NCI-H1105 (cell line): Measurements from ENCODE around the gene ZFYVE9.
"Not testable (repeated sequence)": the region's sequence is repeated elsewhere in the genome, so short reads cannot be mapped to it uniquely, and the experiment has no call there.

Experiments
- DNase-seq: peaks from one replicate; lab custom pipeline; 2025; lab: John Stamatoyannopoulos, UW

The ZFYVE9 gene

GRCh38 chr1:52145137-52145536 lies 3.2 kb downstream of the ZFYVE9 start:
- DNase-seq = no peak

GRCh38 chr1:52150445-52150844 lies 8.6 kb downstream of the ZFYVE9 start:
- DNase-seq = not testable (repeated sequence)

DNA sequence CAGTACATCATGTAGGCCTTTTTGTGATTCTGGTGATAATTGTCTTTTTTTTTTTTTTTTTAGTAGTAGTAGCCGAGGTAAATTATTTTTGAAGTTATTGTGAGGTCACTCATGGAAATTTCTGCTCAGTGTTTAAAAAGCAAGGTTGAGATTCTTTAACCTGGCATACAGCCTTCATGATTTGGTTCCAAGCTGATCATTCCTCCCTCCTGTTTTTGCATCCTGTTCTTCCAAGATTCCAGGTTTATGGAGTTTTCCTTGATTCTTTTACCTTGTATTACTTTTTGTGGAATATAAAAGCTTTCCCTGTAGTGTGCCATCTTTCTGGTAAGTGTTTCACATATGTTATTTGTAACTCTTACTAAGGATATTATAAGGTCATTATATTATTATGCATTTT lies 9.1 kb downstream of the ZFYVE9 start:
- DNase-seq = no peak

DNA sequence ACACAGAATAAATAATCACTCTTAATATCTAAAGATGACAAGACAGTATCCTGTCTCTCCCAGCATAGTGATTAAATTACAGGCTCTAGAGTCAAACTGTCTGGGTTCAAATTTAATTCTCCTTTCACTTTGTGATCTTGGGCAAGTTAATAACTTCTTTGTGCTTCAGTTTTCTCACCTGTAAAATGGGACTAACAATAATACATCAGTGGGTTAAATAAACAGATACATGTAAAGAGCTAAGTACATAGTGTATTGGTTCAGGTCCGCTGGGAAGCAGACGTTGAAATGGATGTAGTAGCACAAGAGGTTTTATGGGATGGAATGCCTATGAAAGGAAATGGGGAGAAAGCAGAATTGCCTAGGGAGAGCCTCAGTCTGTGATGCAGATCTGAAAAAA lies 10.7 kb downstream of the ZFYVE9 start:
- DNase-seq = no peak

DNA sequence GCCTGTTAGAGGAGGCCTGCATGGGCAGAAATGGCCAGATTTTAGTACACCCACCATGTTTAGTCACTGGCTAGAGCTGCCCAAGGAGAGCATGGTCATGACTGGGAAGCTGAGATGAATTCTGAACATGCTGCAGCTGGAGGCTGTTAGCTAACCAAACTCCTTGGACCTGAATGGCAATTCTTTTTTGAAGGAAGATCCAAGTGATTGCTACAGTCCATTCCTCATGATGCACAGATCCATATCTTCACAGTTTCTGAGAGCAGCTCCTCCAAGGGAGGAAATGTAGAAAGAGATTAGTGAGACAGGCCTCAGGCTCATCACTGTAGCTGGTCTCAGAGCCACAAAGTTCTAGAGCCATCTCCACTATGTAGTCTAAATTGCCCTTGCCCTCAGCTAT lies 11.1 kb downstream of the ZFYVE9 start:
- DNase-seq = no peak

- DNase-seq = no peak
Measured at GRCh38 chr1:52153898-52154297, 12.0 kb downstream of the ZFYVE9 start.

GRCh38 chr1:52156460-52156859 lies 14.6 kb downstream of the ZFYVE9 start:
- DNase-seq = no peak

DNA sequence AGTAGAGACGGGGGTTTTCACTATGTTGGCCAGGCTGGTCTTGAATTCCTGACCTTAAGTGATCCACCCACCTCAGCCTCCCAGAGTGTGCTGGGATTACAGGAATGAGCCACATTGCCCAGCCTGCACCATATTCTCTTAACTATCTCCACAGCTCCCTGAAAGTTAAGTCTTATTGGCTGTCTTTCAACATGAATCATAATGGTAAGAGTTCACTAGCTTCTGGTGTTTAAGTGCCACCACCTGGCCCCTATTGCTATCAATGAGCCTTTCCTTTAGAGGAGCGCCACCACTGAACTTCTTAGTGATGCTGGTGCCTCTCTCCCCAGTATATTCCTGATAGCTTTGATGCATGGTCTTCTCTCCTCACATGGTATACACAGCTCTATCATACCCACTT lies 15.7 kb downstream of the ZFYVE9 start:
- no peak for DNase-seq

DNA sequence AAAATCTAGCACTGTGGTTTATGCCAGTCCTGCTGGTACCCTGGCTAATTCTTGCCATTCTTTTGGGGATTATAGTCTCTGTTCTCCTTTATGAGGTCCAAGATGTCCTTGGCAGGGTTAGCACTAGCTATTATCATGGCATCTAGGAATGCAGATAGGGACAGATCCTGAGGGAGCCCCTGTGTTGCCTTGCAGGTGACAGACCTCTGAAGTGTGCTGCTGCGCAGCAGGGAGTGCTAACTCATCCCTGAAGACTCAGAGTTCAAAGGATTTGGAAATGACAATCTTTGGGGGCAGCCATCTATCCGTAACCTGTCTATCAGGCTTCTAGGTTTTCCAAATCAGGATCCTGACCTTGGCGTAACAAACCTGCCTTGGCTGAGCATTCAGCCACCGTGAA lies 16.3 kb downstream of the ZFYVE9 start:
- no peak for DNase-seq

DNA sequence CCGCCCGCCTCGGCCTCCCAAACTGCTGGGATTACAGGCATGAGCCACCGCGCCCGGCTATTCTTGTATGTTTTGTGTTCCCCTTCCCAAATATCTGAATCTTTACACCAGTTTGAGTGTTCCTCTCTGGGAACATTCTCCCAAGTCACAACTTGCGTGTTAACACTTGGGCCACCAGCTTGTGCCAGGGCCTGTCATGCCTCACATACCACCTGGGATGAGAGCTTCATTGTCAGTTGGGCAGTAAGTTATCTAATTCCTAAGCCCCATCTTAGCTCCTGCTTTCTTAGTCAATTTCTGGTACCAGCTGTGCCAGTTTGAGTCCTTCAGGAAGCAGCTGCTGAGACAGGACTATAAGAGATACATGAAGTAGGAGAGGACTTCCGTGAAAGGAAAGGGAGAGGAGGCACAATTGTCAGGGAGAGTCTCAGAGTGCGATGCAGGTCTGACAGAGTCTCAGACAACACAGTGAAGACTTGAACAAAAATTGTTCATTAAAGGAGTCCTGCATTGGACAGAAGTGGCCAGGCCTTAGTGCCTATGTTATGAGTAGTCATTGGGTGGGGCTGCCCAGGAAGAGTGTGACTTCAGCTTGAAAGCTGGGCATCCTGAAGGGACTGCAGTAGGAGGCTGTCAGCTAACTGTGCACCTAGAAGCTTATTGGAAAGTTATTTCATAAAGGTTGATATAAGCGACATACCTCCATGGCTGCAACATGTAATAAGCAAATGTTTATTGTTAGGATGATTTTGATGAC lies 17.3 kb downstream of the ZFYVE9 start:
- no peak for DNase-seq

- no peak for DNase-seq
Measured at GRCh38 chr1:52162947-52163346, 21.1 kb downstream of the ZFYVE9 start.

GRCh38 chr1:52164604-52165003 lies 22.7 kb downstream of the ZFYVE9 start:
- no peak for DNase-seq

- DNase-seq = no peak
Measured at GRCh38 chr1:52166996-52167753, 25.3 kb downstream of the ZFYVE9 start.

- no peak for DNase-seq
Measured at GRCh38 chr1:52168373-52169080, 26.6 kb downstream of the ZFYVE9 start.

DNA sequence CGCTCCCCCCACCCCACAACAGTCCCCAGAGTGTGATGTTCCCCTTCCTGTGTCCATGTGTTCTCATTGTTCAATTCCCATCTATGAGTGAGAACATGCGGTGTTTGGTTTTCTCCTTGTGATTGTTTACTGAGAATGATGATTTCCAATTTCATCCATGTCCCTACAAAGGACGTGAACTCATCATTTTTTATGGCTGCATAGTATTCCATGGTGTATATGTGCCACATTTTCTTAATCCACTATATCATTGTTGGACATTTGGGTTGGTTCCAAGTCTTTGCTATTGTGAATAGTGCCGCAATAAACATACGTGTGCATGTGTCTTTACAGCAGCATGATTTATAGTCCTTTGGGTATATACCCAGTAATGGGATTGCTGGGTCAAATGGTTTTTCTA lies 29.3 kb downstream of the ZFYVE9 start:
- not testable (repeated sequence) for DNase-seq

DNA sequence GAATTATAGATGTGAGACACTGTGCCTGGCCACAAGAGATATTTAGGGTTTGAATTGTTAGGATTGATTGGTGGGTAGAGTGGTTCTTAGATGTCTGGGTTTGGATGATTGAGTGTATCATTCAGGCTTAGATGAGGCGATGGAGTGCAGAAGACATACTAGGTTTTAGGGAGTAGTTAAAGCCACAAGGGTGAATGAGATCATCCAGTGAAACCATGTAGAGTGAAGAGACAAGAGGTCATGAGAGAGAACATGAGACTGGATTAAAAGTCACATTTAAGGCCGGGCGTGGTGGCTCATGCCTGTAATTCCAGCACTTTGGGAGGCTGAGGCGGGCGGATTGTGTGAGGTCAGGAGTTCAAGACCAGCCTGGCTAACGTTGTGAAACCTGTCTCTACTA lies 37.2 kb downstream of the ZFYVE9 start:
- no peak for DNase-seq

DNA sequence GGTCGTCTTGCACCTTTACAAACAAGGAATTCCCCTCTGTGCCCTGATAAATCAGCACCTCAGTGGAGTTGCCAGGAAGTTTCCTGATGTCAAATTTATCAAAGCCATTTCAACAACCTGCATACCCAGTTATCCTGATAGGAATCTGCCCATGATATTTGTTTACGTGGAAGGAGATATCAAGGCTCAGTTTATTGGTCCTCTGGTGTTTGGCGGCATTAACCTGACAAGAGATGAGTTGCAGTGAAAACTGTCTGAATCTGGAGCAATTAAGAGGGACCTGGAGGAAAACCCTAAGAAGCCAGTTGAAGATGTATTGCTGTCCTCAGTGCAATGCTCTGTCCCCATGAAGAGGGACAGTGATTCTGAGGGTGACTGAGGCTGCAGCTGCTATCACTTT lies 38.3 kb downstream of the ZFYVE9 start:
- no peak for DNase-seq

DNA sequence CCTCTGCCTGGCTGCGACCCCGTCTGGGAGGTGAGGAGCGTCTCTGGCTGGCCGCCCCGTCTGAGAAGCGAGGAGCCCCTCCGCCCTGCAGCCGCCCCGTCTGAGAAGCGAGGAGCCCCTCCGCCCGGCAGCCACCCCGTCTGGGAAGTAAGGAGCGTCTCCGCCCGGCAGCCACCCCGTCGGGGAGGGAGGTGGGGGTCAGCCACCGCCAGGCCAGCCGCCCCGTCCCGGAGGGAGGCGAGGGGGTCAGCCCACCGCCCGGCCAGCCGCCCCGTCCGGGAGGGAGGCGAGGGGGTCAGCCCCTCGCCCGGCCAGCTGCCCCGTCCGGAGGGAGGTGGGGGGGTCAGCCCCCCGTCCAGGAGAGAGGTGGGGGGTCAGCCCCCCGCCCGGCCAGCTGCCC lies 39.9 kb downstream of the ZFYVE9 start:
- DNase-seq = not testable (repeated sequence)

DNA sequence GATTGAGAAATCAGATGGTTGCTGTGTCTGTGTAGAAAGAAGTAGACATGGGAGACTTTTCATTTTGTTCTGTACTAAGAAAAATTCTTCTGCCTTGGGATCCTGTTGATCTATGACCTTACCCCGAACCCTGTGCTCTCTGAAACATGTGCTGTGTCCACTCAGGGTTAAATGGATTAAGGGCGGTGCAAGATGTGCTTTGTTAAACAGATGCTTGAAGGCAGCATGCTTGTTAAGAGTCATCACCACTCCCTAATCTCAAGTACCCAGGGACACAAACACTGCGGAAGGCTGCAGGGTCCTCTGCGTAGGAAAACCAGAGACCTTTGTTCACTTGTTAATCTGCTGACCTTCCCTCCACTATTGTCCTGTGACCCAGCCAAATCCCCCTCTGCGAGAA lies 40.4 kb downstream of the ZFYVE9 start:
- not testable (repeated sequence) for DNase-seq

GRCh38 chr1:52182874-52183400 lies 41.0 kb downstream of the ZFYVE9 start:
- no peak for DNase-seq

GRCh38 chr1:52186449-52186848 lies 44.6 kb downstream of the ZFYVE9 start:
- no peak for DNase-seq

DNA sequence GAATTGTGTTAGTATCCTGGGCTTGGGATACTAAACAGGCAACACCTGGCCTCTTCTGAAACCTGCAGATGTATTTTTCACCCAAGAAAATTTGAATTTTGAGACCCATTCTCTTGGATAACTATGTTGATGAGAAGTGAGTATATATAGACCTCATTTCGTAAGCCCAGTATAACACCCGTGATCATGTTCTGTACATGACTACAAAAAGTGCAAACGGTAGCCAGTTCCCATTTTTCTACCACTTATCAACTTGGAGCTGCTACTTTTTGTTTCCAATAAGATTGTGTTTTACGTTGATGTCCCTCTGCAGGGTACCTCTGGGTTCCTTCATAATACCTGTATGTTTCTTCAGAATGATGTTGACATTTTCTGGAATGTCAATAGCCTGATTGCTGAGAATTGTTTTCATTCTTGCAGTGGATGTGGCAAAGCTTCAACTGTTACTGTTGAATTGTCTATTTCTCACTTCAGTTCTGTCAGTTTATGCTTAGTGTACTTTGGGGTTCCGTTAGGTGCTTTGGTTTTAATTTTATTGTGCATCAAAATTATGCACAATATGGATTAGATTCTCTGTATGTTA lies 48.1 kb downstream of the ZFYVE9 start:
- DNase-seq = no peak
